ENCODE measurements around the gene RETREG3. TPM values are rescaled to one million over a fixed set of nuclear protein-coding genes. Genes with fewer than 3 reads are reported as not detected.

RETREG3 gene
- total RNA-seq, 2 experiments from 2014 or later: 46.7 to 54.2 TPM

DNA sequence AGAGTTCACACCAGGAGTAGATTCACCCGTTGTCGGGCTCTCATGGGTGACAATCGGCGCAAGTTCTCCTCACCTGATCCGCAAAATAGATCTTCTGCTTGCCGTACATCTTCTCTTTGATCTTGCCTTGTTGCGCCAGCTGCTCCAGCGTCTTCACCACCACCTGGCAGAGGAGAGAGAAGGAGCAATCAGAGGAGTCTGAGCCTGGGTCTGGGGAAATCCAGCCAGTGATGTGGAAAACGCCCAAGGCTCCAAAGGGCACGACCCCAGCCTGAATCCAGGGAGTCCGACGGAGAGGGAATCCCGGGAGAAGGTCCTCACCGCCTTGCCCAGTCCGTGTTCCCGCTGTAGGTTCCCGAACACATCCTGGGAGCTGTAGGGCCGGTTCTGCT is 32.0 kb downstream of the RETREG3 start:
- Mint-ChIP-seq H3K4me1 (peaks cover 50% of the 10 kb centered on the region), H3K36me3 (peaks cover 48% of the 10 kb centered on the region), H3K9me3 (ENCODE audit: low read depth) (no peaks in the 10 kb centered on the region), H3K4me3 (peak overlapping the region; percentile 82), H3K27ac (peak overlapping the region; percentile 95), H3K27me3 (no peaks in the 10 kb centered on the region)
- ATAC-seq (peak; percentile 3), DNase-seq (no peak)
- CTCF ChIA-PET: interaction anchor here (0.9 to 4.9 kb wide), 25 partner anchors 10 to 421 kb away, joined by 3 to 110 read pairs (median 10); partner anchors contain the start of genes BECN1, CNTNAP1, COASY and EZH1

GRCh38 chr17:42574463-42574862 is 34.7 kb downstream of the RETREG3 start:
- no peak overlapping the region for H3K4me3 Mint-ChIP-seq
- no peaks in the 10 kb centered on the region for H3K27me3 Mint-ChIP-seq
- DNase-seq: no peak
- no peak overlapping the region for H3K27ac Mint-ChIP-seq
- CTCF ChIA-PET: interaction anchor here (1.2 kb wide), 1 partner anchor 189 kb away, joined by 3 read pairs; no protein-coding TSS in a partner anchor
- no peak for ATAC-seq
- no peaks in the 10 kb centered on the region for H3K9me3 Mint-ChIP-seq (ENCODE audit: low read depth)
- H3K36me3 Mint-ChIP-seq: peaks cover 58% of the 10 kb centered on the region
- H3K4me1 Mint-ChIP-seq: peaks cover 56% of the 10 kb centered on the region

DNA sequence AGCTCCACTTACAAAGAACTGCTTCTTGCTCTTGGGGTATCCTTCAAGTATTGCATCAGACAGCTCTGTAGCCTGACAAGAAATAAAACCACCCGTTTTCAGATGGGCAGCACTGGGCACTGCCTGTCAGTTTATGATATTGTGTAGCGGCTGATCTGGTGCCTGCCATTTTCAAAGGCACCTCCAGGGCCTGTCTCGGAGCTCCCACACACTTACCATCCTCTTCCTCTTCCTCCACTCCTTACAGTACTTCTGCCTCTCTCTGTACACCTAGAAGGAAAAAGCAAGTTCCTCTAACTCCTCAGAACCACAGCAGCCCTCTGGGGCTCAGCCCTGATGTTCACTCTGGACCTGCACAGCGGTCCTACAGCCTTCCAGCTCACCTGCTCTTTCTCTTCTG is 36.1 kb downstream of the RETREG3 start:
- H3K36me3 Mint-ChIP-seq: peaks cover 66% of the 10 kb centered on the region
- DNase-seq (no peak), ATAC-seq (no peak)
- no peak overlapping the region for H3K4me3 Mint-ChIP-seq
- peaks cover 60% of the 10 kb centered on the region for H3K4me1 Mint-ChIP-seq
- H3K27me3 Mint-ChIP-seq: no peaks in the 10 kb centered on the region
- H3K9me3 Mint-ChIP-seq (ENCODE audit: low read depth): no peaks in the 10 kb centered on the region
- CTCF ChIA-PET: no interaction called here
- H3K27ac Mint-ChIP-seq: peak overlapping the region; percentile 72

DNA sequence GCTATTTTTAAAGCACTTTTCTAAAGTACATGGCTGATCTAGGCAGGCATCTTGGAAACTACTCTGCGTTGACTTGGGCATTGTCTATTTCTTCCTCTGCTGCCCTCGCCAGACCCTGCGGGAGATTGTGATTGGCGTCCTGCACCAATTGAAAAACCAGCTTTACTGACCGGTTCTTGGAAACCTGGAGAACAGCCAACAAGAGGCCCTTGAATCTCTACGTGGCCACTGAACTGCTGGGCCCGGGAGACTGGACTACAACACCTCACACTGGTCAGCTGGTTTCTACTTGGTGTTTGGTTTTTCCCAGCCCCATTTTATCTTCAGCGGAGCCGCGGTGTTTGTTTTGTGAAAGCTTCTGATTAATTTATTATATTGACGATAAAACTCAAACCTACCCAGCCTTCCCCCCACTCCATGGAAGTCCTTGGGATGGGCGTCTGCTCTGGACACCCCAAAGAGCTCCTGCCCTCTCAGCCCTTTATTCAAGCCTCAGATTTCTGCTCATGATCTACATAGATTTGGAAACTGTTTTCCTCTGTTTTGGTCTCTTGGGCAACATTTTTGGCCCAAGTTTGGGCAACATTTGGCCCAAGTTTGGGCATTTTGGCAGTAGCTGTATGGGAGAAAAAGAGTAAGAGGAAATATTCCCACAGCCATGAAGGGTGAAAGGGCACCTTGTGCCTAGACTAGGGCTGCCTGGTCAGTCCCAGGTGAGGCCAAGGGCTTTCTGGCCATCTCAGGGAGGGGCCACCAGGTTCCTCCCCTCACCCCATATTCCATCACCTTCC is 37.5 kb downstream of the RETREG3 start:
- Mint-ChIP-seq H3K27ac (no peak overlapping the region), H3K27me3 (no peaks in the 10 kb centered on the region), H3K4me3 (no peak overlapping the region), H3K4me1 (peaks cover 60% of the 10 kb centered on the region), H3K36me3 (peaks cover 66% of the 10 kb centered on the region), H3K9me3 (ENCODE audit: low read depth) (no peaks in the 10 kb centered on the region)
- DNase-seq: no peak
- CTCF ChIA-PET: interaction anchor here (0.7 to 1.3 kb wide), 3 partner anchors 17 to 37 kb away, joined by 3 read pairs; no protein-coding TSS in a partner anchor
- ATAC-seq: no peak

DNA sequence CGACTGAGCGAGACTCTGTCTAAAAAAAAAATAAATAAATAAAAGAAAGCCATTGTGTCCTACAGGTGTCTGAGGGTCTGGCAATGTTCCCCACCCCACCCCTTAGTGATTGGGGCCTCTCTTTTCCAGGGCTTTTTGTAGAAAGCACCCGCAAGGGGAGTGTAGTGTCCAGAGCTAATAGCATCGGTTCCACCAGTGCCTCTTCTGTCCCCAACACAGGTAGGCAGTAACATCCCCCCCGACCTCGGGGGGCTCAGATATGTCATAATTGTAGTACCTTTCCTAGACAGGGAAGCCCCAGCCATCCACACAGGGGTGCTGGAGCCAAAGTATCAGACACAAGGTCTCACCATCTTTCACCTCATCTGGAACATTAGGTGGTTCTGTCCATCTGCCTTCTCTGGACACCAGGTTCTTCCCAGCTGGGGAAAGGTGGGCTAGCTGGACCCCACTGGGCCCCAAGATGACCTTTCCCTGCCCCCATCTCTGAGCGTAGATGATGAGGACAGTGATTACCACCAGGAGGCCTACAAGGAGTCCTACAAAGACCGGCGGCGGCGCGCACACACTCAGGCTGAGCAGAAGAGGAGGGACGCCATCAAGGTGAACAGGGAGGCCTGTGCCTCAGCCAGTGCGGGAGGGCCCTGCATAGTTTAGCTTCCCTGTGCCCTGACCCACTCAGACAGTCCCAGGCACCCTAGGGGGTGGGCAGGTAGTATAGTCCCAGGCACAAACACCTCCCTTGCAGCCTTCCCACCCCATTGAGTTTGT is 40.6 kb downstream of the RETREG3 start:
- Mint-ChIP-seq H3K27me3 (no peaks in the 10 kb centered on the region), H3K4me1 (peaks cover 59% of the 10 kb centered on the region), H3K27ac (peak overlapping the region; percentile 54), H3K4me3 (peak overlapping the region; percentile 94), H3K36me3 (peaks cover 54% of the 10 kb centered on the region), H3K9me3 (ENCODE audit: low read depth) (no peaks in the 10 kb centered on the region)
- no peak for DNase-seq
- no peak for ATAC-seq
- CTCF ChIA-PET: interaction anchor here (1.1 to 6.7 kb wide), 5 partner anchors 9 to 40 kb away, joined by 3 to 62 read pairs (median 5); partner anchors contain the start of gene PSMC3IP

- Mint-ChIP-seq H3K4me3 (peak within 1 kb of the TSS; percentile 94), H3K9me3 (ENCODE audit: low read depth) (no peaks in the 10 kb centered on the region), H3K27me3 (no peaks in the 10 kb centered on the region), H3K4me1 (peaks cover 62% of the 10 kb centered on the region), H3K36me3 (peaks cover 48% of the 10 kb centered on the region), H3K27ac (peak within 1 kb of the TSS; percentile 94)
- CTCF ChIA-PET: interaction anchor here (1.0 to 6.7 kb wide), 5 partner anchors 10 to 362 kb away, joined by 3 to 62 read pairs (median 5); partner anchors contain the start of gene PSMC3IP
- DNase-seq: peak; percentile 94
- ATAC-seq: peak; percentile 78
Measured at GRCh38 chr17:42566883-42567573, 42.1 kb downstream of the RETREG3 start, which contains the start of gene MLX. Gene MLX, plus strand, starts transcription at chr17:42567100. Its CDS starts 25 bp downstream, at chr17:42567125.

- H3K27ac Mint-ChIP-seq: peak overlapping the region; percentile 94
- H3K4me3 Mint-ChIP-seq: peak overlapping the region; percentile 94
- no peak for DNase-seq
- peaks cover 43% of the 10 kb centered on the region for H3K36me3 Mint-ChIP-seq
- peaks cover 69% of the 10 kb centered on the region for H3K4me1 Mint-ChIP-seq
- CTCF ChIA-PET: interaction anchor here (1.6 to 6.7 kb wide), 4 partner anchors 11 to 30 kb away, joined by 3 to 62 read pairs (median 10); partner anchors contain the start of genes NAGLU and PSMC3IP
- H3K9me3 Mint-ChIP-seq (ENCODE audit: low read depth): no peaks in the 10 kb centered on the region
- H3K27me3 Mint-ChIP-seq: no peaks in the 10 kb centered on the region
- ATAC-seq: no peak
Measured at GRCh38 chr17:42566215-42566882, 42.8 kb downstream of the RETREG3 start.

DNA sequence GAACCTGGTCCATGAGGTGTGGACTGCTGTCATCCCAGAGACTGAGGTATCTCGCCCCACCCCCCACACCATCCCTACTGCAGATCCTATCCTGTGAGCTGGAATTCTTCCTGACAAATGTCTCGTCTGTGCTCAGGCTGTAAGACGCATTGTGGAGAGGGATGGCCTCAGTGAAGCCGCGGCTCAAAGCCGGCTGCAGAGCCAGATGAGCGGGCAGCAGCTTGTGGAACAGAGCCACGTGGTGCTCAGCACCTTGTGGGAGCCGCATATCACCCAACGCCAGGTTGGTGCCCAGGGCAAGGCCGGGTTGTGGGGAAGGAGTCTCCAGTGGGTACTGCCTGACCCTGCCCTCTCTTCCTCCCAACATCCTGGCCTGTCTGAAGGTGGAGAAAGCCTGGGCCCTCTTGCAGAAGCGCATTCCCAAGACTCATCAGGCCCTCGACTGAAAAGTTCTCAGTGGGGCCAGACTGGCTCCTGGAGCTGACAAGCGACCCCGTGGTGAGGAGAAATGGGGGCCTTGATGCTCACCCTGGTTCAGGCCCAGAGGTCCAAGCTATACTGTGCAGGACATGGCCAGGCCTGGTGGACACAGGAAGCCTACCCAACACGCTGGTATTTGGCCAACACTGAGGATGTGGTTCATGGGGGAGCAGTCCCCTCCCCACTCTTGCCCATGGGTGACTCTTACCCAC is 43.5 kb downstream of the RETREG3 start:
- peak overlapping the region; percentile 94 for H3K4me3 Mint-ChIP-seq
- peak overlapping the region; percentile 94 for H3K27ac Mint-ChIP-seq
- ATAC-seq: no peak
- peaks cover 70% of the 10 kb centered on the region for H3K4me1 Mint-ChIP-seq
- no peak for DNase-seq
- peaks cover 37% of the 10 kb centered on the region for H3K36me3 Mint-ChIP-seq
- no peaks in the 10 kb centered on the region for H3K9me3 Mint-ChIP-seq (ENCODE audit: low read depth)
- H3K27me3 Mint-ChIP-seq: no peaks in the 10 kb centered on the region
- CTCF ChIA-PET: interaction anchor here (0.5 to 6.7 kb wide), 4 partner anchors 11 to 298 kb away, joined by 3 to 62 read pairs (median 10); partner anchors contain the start of genes NAGLU and PSMC3IP

DNA sequence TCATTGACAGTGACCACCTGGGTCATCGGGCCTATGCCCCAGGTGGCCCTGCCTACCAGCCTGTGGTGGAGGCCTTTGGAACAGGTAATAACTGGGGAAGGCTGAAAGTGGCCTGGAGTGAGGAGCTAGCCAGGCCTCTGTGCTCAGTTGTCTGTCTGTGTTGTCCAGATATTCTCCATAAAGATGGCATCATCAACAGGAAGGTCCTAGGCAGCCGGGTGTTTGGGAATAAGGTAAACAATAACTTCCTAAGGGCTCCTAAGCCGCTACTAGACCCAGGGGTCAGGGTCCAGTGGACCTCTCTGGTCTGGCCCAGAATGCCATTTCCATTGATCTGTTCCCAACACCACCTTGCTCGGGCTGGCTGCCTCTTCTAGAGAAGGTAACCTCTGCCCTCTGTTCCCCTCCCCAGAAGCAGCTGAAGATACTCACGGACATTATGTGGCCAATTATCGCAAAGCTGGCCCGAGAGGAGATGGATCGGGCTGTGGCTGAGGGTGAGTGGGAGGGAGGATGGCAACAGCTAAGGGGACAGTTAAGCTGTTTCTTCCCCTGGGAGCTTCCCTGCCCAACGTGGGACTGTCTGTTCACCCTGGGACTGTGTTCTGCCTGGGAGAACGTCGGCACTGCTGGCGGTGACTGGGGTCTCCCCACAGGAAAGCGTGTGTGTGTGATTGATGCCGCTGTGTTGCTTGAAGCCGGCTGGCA is 44.2 kb downstream of the RETREG3 start:
- Mint-ChIP-seq H3K4me1 (peaks cover 69% of the 10 kb centered on the region), H3K36me3 (peaks cover 34% of the 10 kb centered on the region), H3K27ac (no peak overlapping the region), H3K9me3 (ENCODE audit: low read depth) (no peaks in the 10 kb centered on the region), H3K27me3 (no peaks in the 10 kb centered on the region), H3K4me3 (no peak overlapping the region)
- CTCF ChIA-PET: interaction anchor here (0.5 to 6.7 kb wide), 3 partner anchors 12 to 297 kb away, joined by 3 to 62 read pairs (median 6); partner anchors contain the start of genes NAGLU and PSMC3IP
- ATAC-seq: no peak
- no peak for DNase-seq

- H3K9me3 Mint-ChIP-seq (ENCODE audit: low read depth): no peaks in the 10 kb centered on the region
- DNase-seq (no peak), ATAC-seq (no peak)
- CTCF ChIA-PET: interaction anchor here (1.5 to 6.7 kb wide), 2 partner anchors 13 to 28 kb away, joined by 4 to 62 read pairs; partner anchors contain the start of genes NAGLU and PSMC3IP
- peaks cover 24% of the 10 kb centered on the region for H3K36me3 Mint-ChIP-seq
- peak overlapping the region; percentile 99 for H3K27ac Mint-ChIP-seq
- H3K27me3 Mint-ChIP-seq: no peaks in the 10 kb centered on the region
- H3K4me3 Mint-ChIP-seq: peak overlapping the region; percentile 88
- H3K4me1 Mint-ChIP-seq: peaks cover 62% of the 10 kb centered on the region
Measured at GRCh38 chr17:42563950-42564349, 45.2 kb downstream of the RETREG3 start.

- CTCF ChIA-PET: interaction anchor here (0.9 to 6.7 kb wide), 3 partner anchors 14 to 27 kb away, joined by 3 to 62 read pairs (median 4); partner anchors contain the start of genes NAGLU and PSMC3IP
- peaks cover 58% of the 10 kb centered on the region for H3K4me1 Mint-ChIP-seq
Measured at GRCh38 chr17:42563543-42563942, 45.6 kb downstream of the RETREG3 start.

More at GRCh38 chr17:42563543-42563942, 45.6 kb downstream of the RETREG3 start:
- Mint-ChIP-seq H3K4me3 (peak overlapping the region; percentile 88), H3K9me3 (ENCODE audit: low read depth) (no peaks in the 10 kb centered on the region), H3K27ac (peak overlapping the region; percentile 99), H3K36me3 (peaks cover 21% of the 10 kb centered on the region), H3K27me3 (no peaks in the 10 kb centered on the region)
- ATAC-seq (no peak), DNase-seq (no peak)
